Endothelial cell of umbilical vein (primary cell): Measurements from ENCODE around the gene APOL5. TPM values are rescaled to one million over a fixed set of nuclear protein-coding genes. Genes with fewer than 3 reads are reported as not detected.

ENCODE experiments used
- BruUV-seq: library from RNA; stranded (reverse); fragments of 400-500 nt; replicated peaks from 2 replicates; lab custom pipeline; 2021; lab: Mats Ljungman, UMichigan
- CTCF ChIA-PET: fragments of 300-600, 350-600 bp; sonication (Branson Sonifier 250); formaldehyde crosslinking; loops from one replicate; lab custom pipeline; 2021; ENCODE audit warnings: antibody characterized with exemption, inconsistent platforms; lab: Charles Lee
- POLR2A ChIA-PET: fragments of 300-600, 350-600 bp; sonication (Branson Sonifier 250); formaldehyde crosslinking; loops from one replicate; lab custom pipeline; 2021; ENCODE audit warnings: antibody characterized with exemption, inconsistent platforms; lab: Charles Lee
- DNase-seq: peaks from one replicate; pipeline ENCODE4 v3.0.0-alpha.2; 2011; ENCODE audit warnings: low read depth, low spot score
- FAIRE-seq: peaks from 2 replicates; lab custom pipeline; 2011; peaks lifted over from hg19 to GRCh38; lab: Jason Lieb, UNC
- H2AFZ ChIP-seq: 2 replicates; pipeline ENCODE4 v1.6.0; 2012; ENCODE audit warnings: low read depth, low read length, control low read depth, inconsistent platforms
- H3K27ac ChIP-seq: 2 replicates; pipeline ENCODE4 v1.5.1; 2011; ENCODE audit warnings: low read depth, mild to moderate bottlenecking, control low read depth, low read length, moderate library complexity; ENCODE audit not compliant: insufficient read depth
- H3K27me3 ChIP-seq, 2 experiments: 2 replicates each; pipeline versions ENCODE4 v1.6.0 to v1.6.1; 2011; ENCODE audit warnings: low read length in 2 of 2, mixed read lengths in 1 of 2; ENCODE audit not compliant: control insufficient read depth in 2 of 2, insufficient read depth in 2 of 2
- H3K36me3 ChIP-seq, 2 experiments: 2 replicates in 1 of 2; 3 replicates in 1 of 2; pipeline ENCODE4 v1.5.1; 2011; ENCODE audit warnings: low read length in 2 of 2, mild to moderate bottlenecking in 1 of 2, moderate library complexity in 1 of 2; ENCODE audit not compliant: control insufficient read depth in 2 of 2, insufficient read depth in 2 of 2; ENCODE audit errors: extremely low read depth in 1 of 2
- H3K4me1 ChIP-seq: 3 replicates; pipeline ENCODE4 v1.5.1; 2011; ENCODE audit warnings: mild to moderate bottlenecking, low read length; ENCODE audit not compliant: control insufficient read depth, insufficient read depth; ENCODE audit errors: extremely low read depth
- H3K4me2 ChIP-seq: 2 replicates; pipeline ENCODE4 v1.6.1; 2011; ENCODE audit warnings: low read length, control low read depth, mixed read lengths; ENCODE audit not compliant: insufficient read depth
- H3K4me3 ChIP-seq, 3 experiments: fragments of 200-600 bp in 1 of 3; sonication (generic), shearing (Covaris generic) in 1 of 3; replicated peaks in 1 of 3; 2 replicates each; pipeline ENCODE4 v1.5.1; 2011 to 2016; ENCODE audit warnings: control low read depth in 3 of 3, low read length in 3 of 3, mild to moderate bottlenecking in 2 of 3, inconsistent platforms in 1 of 3, low read depth in 1 of 3, moderate library complexity in 1 of 3; ENCODE audit not compliant: insufficient read depth in 1 of 3
- H3K79me2 ChIP-seq: 2 replicates; pipeline ENCODE4 v1.6.0; 2012; ENCODE audit warnings: low read length, inconsistent platforms; ENCODE audit not compliant: control insufficient read depth, insufficient read depth
- H3K9ac ChIP-seq: replicated peaks from 2 replicates; pipeline ENCODE3; 2011; ENCODE audit warnings: low read length, control low read depth; ENCODE audit not compliant: insufficient read depth; ENCODE audit errors: extremely low read depth
- H3K9me1 ChIP-seq: replicated peaks from 3 replicates; pipeline ENCODE4 v1.6.0; 2011; ENCODE audit warnings: mild to moderate bottlenecking, low read length; ENCODE audit not compliant: control insufficient read depth, insufficient read depth; ENCODE audit errors: extremely low read depth
- H3K9me3 ChIP-seq: replicated peaks from 2 replicates; pipeline ENCODE4 v1.5.1; 2012; ENCODE audit warnings: low read length, inconsistent platforms; ENCODE audit not compliant: control insufficient read depth, insufficient read depth
- H4K20me1 ChIP-seq: replicated peaks from 2 replicates; pipeline ENCODE3; 2011; ENCODE audit warnings: mild to moderate bottlenecking, low read length; ENCODE audit not compliant: control insufficient read depth, insufficient read depth; ENCODE audit errors: extremely low read depth
- EZH2 ChIP-seq: IDR thresholded peaks from 2 replicates; pipeline ENCODE4 v1.6.1; 2012; ENCODE audit warnings: borderline replicate concordance, low read depth, mild to moderate bottlenecking, moderate library complexity, low read length, inconsistent platforms; ENCODE audit not compliant: severe bottlenecking
- FOS ChIP-seq: IDR thresholded peaks from 2 replicates; pipeline ENCODE4 v1.6.1; 2011; ENCODE audit warnings: mild to moderate bottlenecking, low read length, moderate library complexity, borderline replicate concordance; ENCODE audit not compliant: insufficient read depth
- GATA2 ChIP-seq: IDR thresholded peaks from 2 replicates; pipeline ENCODE4 v1.7.0; 2011; ENCODE audit warnings: low read depth, mild to moderate bottlenecking, moderate library complexity, mixed read lengths, low read length; ENCODE audit not compliant: insufficient read length, insufficient read depth
- JUN ChIP-seq: IDR thresholded peaks from 2 replicates; pipeline ENCODE4 v1.6.1; 2011; ENCODE audit warnings: borderline replicate concordance, low read depth; ENCODE audit not compliant: insufficient read length, insufficient read depth
- MAX ChIP-seq: IDR thresholded peaks from 2 replicates; pipeline ENCODE4 v1.6.1; 2011; ENCODE audit not compliant: insufficient read depth, insufficient read length
- MYC ChIP-seq: IDR thresholded peaks from one replicate; pipeline ENCODE4 v1.6.1; 2011; ENCODE audit warnings: mild to moderate bottlenecking, low read depth, low read length
- POLR2A ChIP-seq: IDR thresholded peaks from 2 replicates; pipeline ENCODE4 v1.6.1; 2012; ENCODE audit warnings: low read depth, mild to moderate bottlenecking, control low read depth, low read length
- dilution Hi-C: fragments of 300-500 bp; cut with MboI; formaldehyde crosslinking; loops from one replicate; pipeline ENCODE4 v1.15.0; 2019; ENCODE audit warnings: low sequenced_read_pairs; ENCODE audit not compliant: extremely low pct_ligation_motif_present
- intact Hi-C: fragments of 100-400 bp; cut with micrococcal nuclease; formaldehyde crosslinking; loops from one replicate; pipeline ENCODE4 v1.10.0; 2022
- polyA plus RNA-seq, 4 experiments: library from polyadenylated mRNA; depleted of rRNA in 3 of 4; stranded (reverse) in 3 of 4; unstranded in 1 of 4; fragments of >200 nt; gene quantifications; 2 replicates each; pipeline versions ENCODE4 v1.2.1 to v1.2.3, GENCODE V29; 2011 to 2012; ENCODE audit warnings: missing spikeins in 1 of 4
- total RNA-seq: library from RNA; stranded (reverse); gene quantifications from 2 replicates; pipeline ENCODE4 v1.2.3, GENCODE V29; 2021

APOL5 gene
- total and polyA plus RNA-seq, 2 donors (not counting 3 experiments of a cell fraction or from before 2014, with no cell fraction given): not detected

DNA sequence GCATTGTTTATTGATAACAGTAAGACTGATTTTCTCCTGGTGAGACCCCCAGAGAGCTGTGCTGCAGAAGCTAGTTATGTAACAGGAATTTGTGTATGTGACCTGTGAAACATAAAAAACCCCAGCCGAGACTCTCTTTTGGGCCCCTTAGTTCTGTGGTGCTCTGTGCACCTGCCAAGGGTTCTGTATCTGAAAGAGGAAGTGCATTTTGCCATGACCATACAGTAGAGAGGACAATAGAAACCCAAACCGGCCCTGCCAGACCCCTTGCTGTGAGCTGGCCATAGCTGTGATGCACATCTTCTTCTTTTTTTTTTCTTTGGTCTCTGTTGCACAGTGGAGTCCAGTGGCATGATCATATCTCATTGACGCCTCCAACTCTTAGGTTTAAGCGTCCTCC, 31.4 kb upstream of the APOL5 start:
- H3K4me3 ChIP-seq: no peak overlapping the region
- H3K27me3 ChIP-seq: peaks cover 4% of the 10 kb centered on the region in 2 experiments
- no peaks in the 10 kb centered on the region for H4K20me1 ChIP-seq
- TF ChIP-seq GATA2 (no peak), POLR2A (no peak), EZH2 (no peak), JUN (no peak), FOS (no peak), MYC (no peak), MAX (no peak)
- H3K79me2 ChIP-seq: no peaks in the 10 kb centered on the region
- BruUV-seq: no TSS peak
- no peak for DNase-seq
- H2AFZ ChIP-seq: no peak overlapping the region
- H3K9me1 ChIP-seq: no peaks in the 10 kb centered on the region
- ChIA-PET CTCF (interaction anchor here (0.5 to 2.5 kb wide), 3 partner anchors 9 to 380 kb away, joined by 3 to 20 read pairs (median 5); no protein-coding TSS in a partner anchor), POLR2A (no interaction called here)
- H3K27ac ChIP-seq: no peak overlapping the region
- H3K9ac ChIP-seq: no peak overlapping the region
- H3K36me3 ChIP-seq: no peaks in the 10 kb centered on the region
- H3K9me3 ChIP-seq: no peaks in the 10 kb centered on the region
- FAIRE-seq: no peak
- H3K4me2 ChIP-seq: no peak overlapping the region
- no peaks in the 10 kb centered on the region for H3K4me1 ChIP-seq
- intact Hi-C loops: no loop called here
- dilution Hi-C loops: no loop called here

GRCh38 chr22:35687461-35687860, 30.2 kb upstream of the APOL5 start:
- no TSS peak for BruUV-seq
- Histone ChIP-seq H3K27me3 (peaks cover 2 to 4% of the 10 kb centered on the region in 2 experiments), H3K4me1 (no peaks in the 10 kb centered on the region), H3K9me3 (no peaks in the 10 kb centered on the region), H3K9me1 (no peaks in the 10 kb centered on the region), H3K4me3 (no peak overlapping the region), H3K27ac (no peak overlapping the region), H3K79me2 (no peaks in the 10 kb centered on the region), H3K36me3 (no peaks in the 10 kb centered on the region), H3K4me2 (no peak overlapping the region), H2AFZ (no peak overlapping the region), H4K20me1 (no peaks in the 10 kb centered on the region), H3K9ac (no peak overlapping the region)
- ChIA-PET POLR2A (no interaction called here), CTCF (no interaction called here)
- intact Hi-C loops: no loop called here
- DNase-seq (no peak), FAIRE-seq (no peak)
- no peak for TF ChIP-seq MAX
- dilution Hi-C loops: no loop called here
